ENCODE data around the gene DDIT3. TPM values are rescaled to one million over a fixed set of nuclear protein-coding genes. Genes with fewer than 3 reads are reported as not detected.

Gene DDIT3
- total and polyA plus RNA-seq, 2 of the 13 experiments (the other 11 are each of a cell fraction or from before 2014, with no cell fraction given): 27.5 to 48.7 TPM

GRCh38 chr12:57547288-57548012 is 27.1 kb upstream of the DDIT3 start (continued):
- TF ChIP-seq BCL6 (CRISPR knock-in tag; IDR thresholded peaks at IDR 0.05) (no peak), MYNN (CRISPR knock-in tag; IDR thresholded peaks at IDR 0.05; ENCODE audit: low read depth) (no peak), HIC2 (CRISPR knock-in tag; IDR thresholded peaks at IDR 0.05; ENCODE audit: low read depth) (no peak), HCFC1 (IDR thresholded peaks at IDR 0.05; ENCODE audit: low read depth, low read length) (peak; percentile 89), ELK4 (CRISPR knock-in tag; IDR thresholded peaks at IDR 0.05; ENCODE audit: borderline replicate concordance) (no peak), SMAD1 (CRISPR knock-in tag; IDR thresholded peaks at IDR 0.05; ENCODE audit: borderline replicate concordance, low read depth) (no peak), PPARG (CRISPR knock-in tag; conservative IDR thresholded peaks at IDR 0.05) (no peak), ZBTB37 (CRISPR knock-in tag; IDR thresholded peaks at IDR 0.05) (no peak), ZFP36L2 (CRISPR knock-in tag; IDR thresholded peaks at IDR 0.05) (no peak), RNF2 (conservative IDR thresholded peaks at IDR 0.05; ENCODE audit: low read depth) (no peak), ZC3H4 (CRISPR knock-in tag; IDR thresholded peaks at IDR 0.05; ENCODE audit: borderline replicate concordance) (no peak), ZNF720 (CRISPR knock-in tag; IDR thresholded peaks at IDR 0.05) (no peak), PRMT3 (CRISPR knock-in tag; IDR thresholded peaks at IDR 0.05; ENCODE audit: borderline replicate concordance, low read depth) (no peak), TFE3 (CRISPR knock-in tag; IDR thresholded peaks at IDR 0.05) (no peak), ZNF83 (CRISPR knock-in tag; IDR thresholded peaks at IDR 0.05; ENCODE audit: borderline replicate concordance) (no peak), ZNF614 (CRISPR knock-in tag; IDR thresholded peaks at IDR 0.05; ENCODE audit: borderline replicate concordance) (no peak), STAG1 (CRISPR knock-in tag; IDR thresholded peaks at IDR 0.05) (no peak), ARHGAP35 (CRISPR knock-in tag; IDR thresholded peaks at IDR 0.05; ENCODE audit: borderline replicate concordance) (no peak), PRDM4 (CRISPR knock-in tag; IDR thresholded peaks at IDR 0.05; ENCODE audit: borderline replicate concordance) (no peak), GABPA (IDR thresholded peaks at IDR 0.05; ENCODE audit: low read depth, low read length) (no peak), GABPA (CRISPR knock-in tag; IDR thresholded peaks at IDR 0.05; ENCODE audit: low read depth) (no peak), ZNF607 (CRISPR knock-in tag; IDR thresholded peaks at IDR 0.05; ENCODE audit: borderline replicate concordance) (0 out of 2 replicates have a peak, but pooled peaks have one; percentile 7)

All from HepG2 (cell line).